IMR-90 (cell line): ENCODE measurements around the gene KLF1. TPM values are rescaled to one million over a fixed set of nuclear protein-coding genes. Genes with fewer than 3 reads are reported as not detected.
A peak's percentile ranks its signal among the peaks of the same experiment; 100 is the strongest.

Source experiments
- POLR2A ChIP-seq: IDR thresholded peaks from 2 replicates; pipeline ENCODE4 v1.6.1; 2012; ENCODE audit warnings: mild to moderate bottlenecking, low read depth, low read length
- RAD21 ChIP-seq: IDR thresholded peaks from 2 replicates; pipeline ENCODE4 v1.6.1; 2012; ENCODE audit warnings: low read length, improper control_type of control experiment
- RCOR1 ChIP-seq: IDR thresholded peaks from 2 replicates; pipeline ENCODE4 v1.6.1; 2012; ENCODE audit warnings: mild to moderate bottlenecking, low read length, improper control_type of control experiment; ENCODE audit not compliant: insufficient replicate concordance
- polyA plus RNA-seq, 3 experiments: library from polyadenylated mRNA; depleted of rRNA; stranded (reverse); fragments of >200 nt; gene quantifications; 2 replicates each; pipeline ENCODE4 v1.2.3, GENCODE V29; 2012; ENCODE audit warnings: low replicate concordance in 1 of 3
- total RNA-seq: library from RNA; depleted of rRNA; stranded (reverse); fragments of >200 nt; gene quantifications from 2 replicates; pipeline ENCODE4 v1.2.3, GENCODE V29; 2012
- TF ChIP-seq, protein P1 (sequence below): conservative IDR thresholded peaks from 2 replicates; pipeline ENCODE4 v1.5.1; 2012; ENCODE audit warnings: mild to moderate bottlenecking, low read depth, low read length, improper control_type of control experiment

Gene KLF1
- total and polyA plus RNA-seq, 2 of the 4 experiments (the other 2 are of a cell fraction): not detected

DNA sequence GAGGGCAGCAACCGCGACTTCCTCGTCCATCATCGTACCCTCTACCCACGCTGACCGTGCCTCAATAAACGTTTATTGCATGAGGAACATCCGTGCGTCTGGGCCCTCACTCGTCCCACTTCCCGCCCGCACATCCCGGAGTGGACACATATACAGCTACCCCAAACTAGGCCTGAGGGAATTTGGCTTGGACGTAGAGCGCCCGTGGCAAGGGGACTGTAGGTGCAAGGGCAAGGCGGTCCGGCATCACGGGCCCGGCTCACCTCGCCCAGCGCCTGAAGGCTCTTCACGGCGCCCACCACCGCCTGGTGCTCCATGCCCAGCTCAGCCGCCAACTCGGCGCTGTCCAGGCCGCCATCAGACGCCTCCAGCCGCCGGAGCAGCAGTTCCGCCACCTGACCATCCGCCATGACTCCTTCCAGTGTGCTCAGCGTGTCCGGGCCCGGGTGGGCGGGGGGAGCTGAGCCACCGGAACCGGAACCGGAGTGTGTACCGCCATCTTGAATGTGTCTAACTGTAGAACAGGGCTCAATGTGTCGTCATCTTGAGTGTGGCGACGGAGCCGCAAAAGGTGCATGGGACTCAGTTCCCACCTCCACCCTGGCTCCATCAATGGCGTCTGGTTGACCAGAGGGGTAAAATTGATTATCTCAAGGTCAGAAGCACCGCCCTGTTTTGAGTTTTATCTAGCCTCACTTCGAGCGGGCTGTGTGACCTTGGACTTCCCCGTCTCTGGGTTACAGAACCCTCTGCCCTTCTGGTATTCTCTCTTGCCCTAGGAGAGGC lies 46.5 kb upstream of the KLF1 start, which contains the start of gene FARSA (continued):
- TF ChIP-seq, protein P1, sequence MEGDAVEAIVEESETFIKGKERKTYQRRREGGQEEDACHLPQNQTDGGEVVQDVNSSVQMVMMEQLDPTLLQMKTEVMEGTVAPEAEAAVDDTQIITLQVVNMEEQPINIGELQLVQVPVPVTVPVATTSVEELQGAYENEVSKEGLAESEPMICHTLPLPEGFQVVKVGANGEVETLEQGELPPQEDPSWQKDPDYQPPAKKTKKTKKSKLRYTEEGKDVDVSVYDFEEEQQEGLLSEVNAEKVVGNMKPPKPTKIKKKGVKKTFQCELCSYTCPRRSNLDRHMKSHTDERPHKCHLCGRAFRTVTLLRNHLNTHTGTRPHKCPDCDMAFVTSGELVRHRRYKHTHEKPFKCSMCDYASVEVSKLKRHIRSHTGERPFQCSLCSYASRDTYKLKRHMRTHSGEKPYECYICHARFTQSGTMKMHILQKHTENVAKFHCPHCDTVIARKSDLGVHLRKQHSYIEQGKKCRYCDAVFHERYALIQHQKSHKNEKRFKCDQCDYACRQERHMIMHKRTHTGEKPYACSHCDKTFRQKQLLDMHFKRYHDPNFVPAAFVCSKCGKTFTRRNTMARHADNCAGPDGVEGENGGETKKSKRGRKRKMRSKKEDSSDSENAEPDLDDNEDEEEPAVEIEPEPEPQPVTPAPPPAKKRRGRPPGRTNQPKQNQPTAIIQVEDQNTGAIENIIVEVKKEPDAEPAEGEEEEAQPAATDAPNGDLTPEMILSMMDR: no peak
- TF ChIP-seq RAD21: no peak
- TF ChIP-seq POLR2A: peak; percentile 84
- no peak for TF ChIP-seq RCOR1
